ENCODE measurements around the gene FCGR3A. TPM values are rescaled to one million over a fixed set of nuclear protein-coding genes. Genes with fewer than 3 reads are reported as not detected.

FCGR3A gene
- polyA plus RNA-seq, 1 experiment = not detected

DNA sequence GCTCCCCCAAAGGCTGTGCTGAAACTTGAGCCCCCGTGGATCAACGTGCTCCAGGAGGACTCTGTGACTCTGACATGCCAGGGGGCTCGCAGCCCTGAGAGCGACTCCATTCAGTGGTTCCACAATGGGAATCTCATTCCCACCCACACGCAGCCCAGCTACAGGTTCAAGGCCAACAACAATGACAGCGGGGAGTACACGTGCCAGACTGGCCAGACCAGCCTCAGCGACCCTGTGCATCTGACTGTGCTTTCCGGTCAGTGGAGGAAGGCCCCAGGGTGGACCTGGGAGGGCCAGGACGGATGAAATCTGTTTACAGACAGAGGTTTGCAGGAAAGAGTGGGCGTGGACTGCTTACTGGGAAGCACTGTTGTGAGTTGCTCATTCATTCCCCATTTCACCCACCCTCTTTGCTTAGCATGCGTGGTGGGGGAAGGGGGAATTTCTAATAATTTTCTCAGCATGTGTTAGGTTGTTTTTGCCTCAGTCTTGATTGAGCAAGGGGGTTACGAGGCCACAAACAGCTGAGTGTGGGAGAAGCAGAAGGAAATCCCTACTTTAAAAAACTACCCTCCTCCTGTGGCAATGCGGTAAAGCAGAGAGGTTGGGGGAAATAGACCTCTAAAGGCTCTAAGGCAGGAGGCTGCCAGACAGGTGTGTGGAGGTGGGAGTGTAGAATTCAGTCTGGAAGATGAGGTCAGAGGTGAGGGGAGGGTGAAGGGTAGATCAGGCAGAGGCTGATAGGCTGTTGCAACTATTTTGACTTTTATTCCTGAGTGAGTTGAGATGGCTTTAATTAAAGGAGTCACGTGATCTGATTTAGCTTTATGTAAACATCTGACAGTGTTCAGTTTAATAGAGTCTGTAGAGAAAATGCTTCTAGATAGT lies 43.0 kb downstream of the FCGR3A start:
- Histone ChIP-seq H3K27me3 (ENCODE audit: control insufficient read depth, insufficient read depth, low read length) (no peaks in the 10 kb centered on the region), H3K4me3 (ENCODE audit: low read depth, low read length) (no peak overlapping the region), H3K36me3 (ENCODE audit: control insufficient read depth, insufficient read depth, low read length) (no peaks in the 10 kb centered on the region)
- POLR2A ChIA-PET = no interaction called here
- CTCF ChIA-PET = interaction anchor here (1.1 to 1.5 kb wide), 4 partner anchors 8 to 19 kb away, joined by 3 to 6 read pairs (median 4); no protein-coding TSS in a partner anchor
- DNase-seq (ENCODE audit: low read depth) = no peak
- TF ChIP-seq, protein P1, sequence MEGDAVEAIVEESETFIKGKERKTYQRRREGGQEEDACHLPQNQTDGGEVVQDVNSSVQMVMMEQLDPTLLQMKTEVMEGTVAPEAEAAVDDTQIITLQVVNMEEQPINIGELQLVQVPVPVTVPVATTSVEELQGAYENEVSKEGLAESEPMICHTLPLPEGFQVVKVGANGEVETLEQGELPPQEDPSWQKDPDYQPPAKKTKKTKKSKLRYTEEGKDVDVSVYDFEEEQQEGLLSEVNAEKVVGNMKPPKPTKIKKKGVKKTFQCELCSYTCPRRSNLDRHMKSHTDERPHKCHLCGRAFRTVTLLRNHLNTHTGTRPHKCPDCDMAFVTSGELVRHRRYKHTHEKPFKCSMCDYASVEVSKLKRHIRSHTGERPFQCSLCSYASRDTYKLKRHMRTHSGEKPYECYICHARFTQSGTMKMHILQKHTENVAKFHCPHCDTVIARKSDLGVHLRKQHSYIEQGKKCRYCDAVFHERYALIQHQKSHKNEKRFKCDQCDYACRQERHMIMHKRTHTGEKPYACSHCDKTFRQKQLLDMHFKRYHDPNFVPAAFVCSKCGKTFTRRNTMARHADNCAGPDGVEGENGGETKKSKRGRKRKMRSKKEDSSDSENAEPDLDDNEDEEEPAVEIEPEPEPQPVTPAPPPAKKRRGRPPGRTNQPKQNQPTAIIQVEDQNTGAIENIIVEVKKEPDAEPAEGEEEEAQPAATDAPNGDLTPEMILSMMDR (IDR thresholded peaks at IDR 0.05; ENCODE audit: insufficient read depth, low read depth, low read length) = no peak

DNA sequence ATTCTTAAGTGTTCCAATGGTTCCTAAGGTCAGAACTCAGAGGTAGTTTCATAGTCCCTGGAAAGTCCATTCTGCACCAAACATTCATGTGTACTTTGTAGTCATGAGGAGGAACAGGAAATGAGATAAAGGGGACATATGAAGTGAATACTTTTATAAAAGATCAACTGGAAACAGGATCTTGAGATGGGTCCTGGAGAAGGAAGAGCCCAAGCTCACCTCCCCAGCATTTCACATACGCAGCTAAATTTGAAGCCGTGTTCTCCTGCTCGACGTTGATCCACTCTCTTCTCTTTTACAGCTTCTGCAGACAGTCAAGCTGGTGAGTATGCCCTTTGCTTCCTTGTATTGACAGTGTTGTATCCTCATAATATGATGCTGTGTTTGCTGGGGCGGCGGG lies 43.9 kb downstream of the FCGR3A start:
- ChIA-PET POLR2A (no interaction called here), CTCF (interaction anchor here (1.1 kb wide), 1 partner anchor 18 kb away, joined by 4 read pairs; no protein-coding TSS in a partner anchor)
- TF ChIP-seq, protein P1 (IDR thresholded peaks at IDR 0.05; ENCODE audit: insufficient read depth, low read depth, low read length) = no peak
- DNase-seq (ENCODE audit: low read depth) = no peak
- no peaks in the 10 kb centered on the region for H3K36me3 ChIP-seq (ENCODE audit: control insufficient read depth, insufficient read depth, low read length)
- H3K27me3 ChIP-seq (ENCODE audit: control insufficient read depth, insufficient read depth, low read length) = no peaks in the 10 kb centered on the region
- H3K4me3 ChIP-seq (ENCODE audit: low read depth, low read length) = no peak overlapping the region

- POLR2A ChIA-PET = no interaction called here
- Histone ChIP-seq H3K27me3 (ENCODE audit: control insufficient read depth, insufficient read depth, low read length) (peaks cover 2% of the 10 kb centered on the region; the same call in 1 of the 2 replicates), H3K36me3 (ENCODE audit: control insufficient read depth, insufficient read depth, low read length) (no peaks in the 10 kb centered on the region), H3K4me3 (ENCODE audit: low read depth, low read length) (no peak overlapping the region)
- CTCF ChIA-PET = interaction anchor here (1.0 kb wide), 1 partner anchor 16 kb away, joined by 5 read pairs; no protein-coding TSS in a partner anchor
- TF ChIP-seq, protein P1 (IDR thresholded peaks at IDR 0.05; ENCODE audit: insufficient read depth, low read depth, low read length) = no peak
- no peak for DNase-seq (ENCODE audit: low read depth)
Measured at GRCh38 chr1:161503394-161503748, 46.2 kb downstream of the FCGR3A start.

- no peak for DNase-seq (ENCODE audit: low read depth)
- ChIA-PET CTCF (interaction anchor here (1.0 kb wide), 1 partner anchor 16 kb away, joined by 5 read pairs; no protein-coding TSS in a partner anchor), POLR2A (no interaction called here)
- TF ChIP-seq, protein P1 (IDR thresholded peaks at IDR 0.05; ENCODE audit: insufficient read depth, low read depth, low read length) = no peak
- no peaks in the 10 kb centered on the region for H3K36me3 ChIP-seq (ENCODE audit: control insufficient read depth, insufficient read depth, low read length)
- peaks cover 2% of the 10 kb centered on the region; the same call in 1 of the 2 replicates for H3K27me3 ChIP-seq (ENCODE audit: control insufficient read depth, insufficient read depth, low read length)
- H3K4me3 ChIP-seq (ENCODE audit: low read depth, low read length) = no peak overlapping the region
Measured at GRCh38 chr1:161502641-161503393, 46.8 kb downstream of the FCGR3A start.

GRCh38 chr1:161502181-161502580 lies 47.4 kb downstream of the FCGR3A start:
- no peak overlapping the region for H3K4me3 ChIP-seq (ENCODE audit: low read depth, low read length)
- TF ChIP-seq, protein P1 (IDR thresholded peaks at IDR 0.05; ENCODE audit: insufficient read depth, low read depth, low read length) = no peak
- H3K36me3 ChIP-seq (ENCODE audit: control insufficient read depth, insufficient read depth, low read length) = no peaks in the 10 kb centered on the region
- DNase-seq (ENCODE audit: low read depth) = no peak
- ChIA-PET POLR2A (no interaction called here), CTCF (no interaction called here)
- H3K27me3 ChIP-seq (ENCODE audit: control insufficient read depth, insufficient read depth, low read length) = peaks cover 2% of the 10 kb centered on the region; the same call in 1 of the 2 replicates
